Posterior vena cava (tissue), 2 donors: Measurements from ENCODE around the gene DGLUCY. TPM values are rescaled to one million over a fixed set of nuclear protein-coding genes. Genes with fewer than 3 reads are reported as not detected.
"Not testable (repeated sequence)": the region's sequence is repeated elsewhere in the genome, so short reads cannot be mapped to it uniquely, and the experiment has no call there.

Experiments
- DNase-seq: peaks from one replicate; pipeline ENCODE4 v3.0.0-alpha.2; 2020; ENCODE audit warnings: low spot score
- intact Hi-C, 2 donors: fragments of 100-400 bp; cut with DNase I; formaldehyde crosslinking; loops; one replicate each; pipeline versions ENCODE4 v1.14.1 to v1.14.2; 2022 to 2023
- total RNA-seq, 2 donors: library from RNA; stranded (reverse); fragmentation: NEBNext Ultra II Directional; extraction: Animal tissue kit (Norgen Biotek cat#: 25700); gene quantifications; one replicate each; pipeline ENCODE4 v1.2.1, GENCODE V29; 2021
- donor health status: DM: yes; HTN: yes; CAD: no.
- donor health status: DM: yes; HTN: yes; CAD: no.

The DGLUCY gene
- total RNA-seq, 2 donors from 2014 or later = 36.2 to 44.4 TPM

GRCh38 chr14:91098591-91098990, 15.3 kb upstream of the DGLUCY start:
- no peak for DNase-seq
- intact Hi-C loops = no loop called here

- intact Hi-C loops = no loop called here
- DNase-seq = no peak
Measured at GRCh38 chr14:91100102-91100501, 13.8 kb upstream of the DGLUCY start.

- intact Hi-C loops = no loop called here
- no peak for DNase-seq
Measured at GRCh38 chr14:91103116-91103515, 10.8 kb upstream of the DGLUCY start.

- intact Hi-C loops = no loop called here
- no peak for DNase-seq
Measured at GRCh38 chr14:91108941-91109611, 4.8 kb upstream of the DGLUCY start.

GRCh38 chr14:91111443-91111842, 2.4 kb upstream of the DGLUCY start:
- intact Hi-C loops = no loop called here

GRCh38 chr14:91112194-91112593, 1.7 kb upstream of the DGLUCY start:
- intact Hi-C loops = no loop called here
- DNase-seq = no peak

More at GRCh38 chr14:91111443-91111842, 2.4 kb upstream of the DGLUCY start:
- DNase-seq = no peak

- no peak for DNase-seq
- intact Hi-C loops = no loop called here
Measured at GRCh38 chr14:91114079-91115065, 499 bp downstream of the DGLUCY start.

GRCh38 chr14:91115986-91116770, 2.3 kb downstream of the DGLUCY start:
- no peak for DNase-seq
- intact Hi-C loops = no loop called here

- DNase-seq = no peak
- intact Hi-C loops = no loop called here
Measured at GRCh38 chr14:91116913-91117588, 3.2 kb downstream of the DGLUCY start.

GRCh38 chr14:91117960-91118359, 4.1 kb downstream of the DGLUCY start:
- peak; percentile 10 for DNase-seq
- intact Hi-C loops = no loop called here

GRCh38 chr14:91118511-91119068, 4.7 kb downstream of the DGLUCY start:
- peak; percentile 11 for DNase-seq
- intact Hi-C loops = no loop called here

- intact Hi-C loops = no loop called here
- peak; percentile 76 for DNase-seq
Measured at GRCh38 chr14:91119556-91120311, 5.9 kb downstream of the DGLUCY start.

- intact Hi-C loops = no loop called here
- no peak for DNase-seq
Measured at GRCh38 chr14:91123201-91123600, 9.3 kb downstream of the DGLUCY start.

GRCh38 chr14:91124406-91125270, 10.8 kb downstream of the DGLUCY start:
- DNase-seq, intact Hi-C loops: not testable (repeated sequence)

- intact Hi-C loops = no loop called here
- DNase-seq = no peak
Measured at GRCh38 chr14:91125271-91125660, 11.4 kb downstream of the DGLUCY start.

- intact Hi-C loops = no loop called here
- DNase-seq = no peak
Measured at GRCh38 chr14:91125801-91126200, 11.9 kb downstream of the DGLUCY start.

GRCh38 chr14:91126761-91127160, 12.9 kb downstream of the DGLUCY start:
- intact Hi-C loops = no loop called here

More at GRCh38 chr14:91126761-91127160, 12.9 kb downstream of the DGLUCY start:
- DNase-seq = peak; percentile 18
